ENCODE data around the gene NYNRIN.

GRCh38 chr14:24439830-24440605, 41.2 kb downstream of the NYNRIN start:
- TF ChIP-seq POLR2AphosphoS5 (IDR thresholded peaks at IDR 0.05) (no peak), CTCF (IDR thresholded peaks at IDR 0.05; ENCODE audit: poor library complexity, severe bottlenecking) (no peak), REST (IDR thresholded peaks at IDR 0.05; ENCODE audit: borderline replicate concordance) (no peak), TAF1 (IDR thresholded peaks at IDR 0.05; ENCODE audit: low read depth) (no peak), EP300 (conservative IDR thresholded peaks at IDR 0.05; ENCODE audit: poor library complexity, severe bottlenecking) (no peak), MXI1 (conservative IDR thresholded peaks at IDR 0.05; ENCODE audit: poor library complexity, severe bottlenecking) (no peak), EZH2 (IDR thresholded peaks at IDR 0.05; ENCODE audit: borderline replicate concordance, insufficient read depth, low read length, poor library complexity, severe bottlenecking) (no peak), RAD21 (conservative IDR thresholded peaks at IDR 0.05) (no peak), SMC3 (conservative IDR thresholded peaks at IDR 0.05; ENCODE audit: poor library complexity) (no peak)

Data from neural cell (in vitro differentiated cells).